Measurements from ENCODE around the gene SOS1. TPM values are rescaled to one million over a fixed set of nuclear protein-coding genes. Genes with fewer than 3 reads are reported as not detected.

SOS1 gene
- polyA plus RNA-seq, 1 of the 3 experiments (the other 2 are of a cell fraction) = 12.8 TPM

GRCh38 chr2:39146630-39147029 lies 25.8 kb upstream of the SOS1 start:
- Histone ChIP-seq H3K4me1 (ENCODE audit: control insufficient read depth in 1 of 2, insufficient read depth in 2 of 2, low read depth in 1 of 2, low read length in 1 of 2) (peaks cover 4 to 5% of the 10 kb centered on the region in 2 experiments; a peak in 3 of 4 replicates), H3K9me3 (no peaks in the 10 kb centered on the region), H3K79me2 (ENCODE audit: insufficient read depth) (no peaks in the 10 kb centered on the region), H2AFZ (ENCODE audit: low read depth) (no peak overlapping the region), H3K27me3 (ENCODE audit: insufficient read depth) (no peaks in the 10 kb centered on the region), H3K9ac (no peak overlapping the region), H4K20me1 (ENCODE audit: insufficient read depth) (no peaks in the 10 kb centered on the region), H3K36me3 (replicated peaks in 1 of 2; ENCODE audit: control insufficient read depth in 1 of 2, insufficient read depth in 2 of 2, low read length in 1 of 2) (no peaks in the 10 kb centered on the region), H3K27ac (ENCODE audit: low read depth in 2 of 2, low read length in 1 of 2) (no peak overlapping the region), H3K9me2 (no peaks in the 10 kb centered on the region), H3K4me3 (ENCODE audit: low read depth in 2 of 2, low read length in 1 of 2) (no peak overlapping the region), H3K4me2 (no peak overlapping the region), H3F3A (replicated peaks; ENCODE audit: insufficient read depth) (no peaks in the 10 kb centered on the region)
- TF ChIP-seq FOXJ3 (CRISPR knock-in tag; IDR thresholded peaks at IDR 0.05) (no peak), TEAD4 (IDR thresholded peaks at IDR 0.05; ENCODE audit: borderline replicate concordance, insufficient read depth) (no peak), FOXM1 (IDR thresholded peaks at IDR 0.05; ENCODE audit: low read depth) (no peak), YY1 (IDR thresholded peaks at IDR 0.05; ENCODE audit: low read depth) (no peak), NFIC (IDR thresholded peaks at IDR 0.05; ENCODE audit: borderline replicate concordance) (no peak), EZH2phosphoT487 (IDR thresholded peaks at IDR 0.05; ENCODE audit: borderline replicate concordance, low read depth) (no peak), MEF2A (IDR thresholded peaks at IDR 0.05; ENCODE audit: borderline replicate concordance, low read depth) (no peak), IRF3 (IDR thresholded peaks at IDR 0.05; ENCODE audit: low read depth, low read length) (no peak), MXI1 (IDR thresholded peaks at IDR 0.05; ENCODE audit: low read depth, low read length) (no peak), RAD21 (IDR thresholded peaks at IDR 0.05; ENCODE audit: low read length) (no peak), RCOR1 (IDR thresholded peaks at IDR 0.05; ENCODE audit: low read length) (no peak), JUND (IDR thresholded peaks at IDR 0.05) (no peak)
- ChIA-PET POLR2A (no interaction called here), CTCF (interaction anchor here (1.4 kb wide), 1 partner anchor 16 kb away, joined by 3 read pairs; no protein-coding TSS in a partner anchor)
- no peak for DNase-seq

- H3K27ac ChIP-seq (ENCODE audit: low read depth in 2 of 2, low read length in 1 of 2) = no peak overlapping the region
- no peak overlapping the region for H2AFZ ChIP-seq (ENCODE audit: low read depth)
- 89% methylated on average over 3 of the region's 3 CpGs for WGBS (ENCODE audit: low lambda C conversion rate)
- H3K9me3 ChIP-seq = no peaks in the 10 kb centered on the region
- no peaks in the 10 kb centered on the region for H3F3A ChIP-seq (replicated peaks; ENCODE audit: insufficient read depth)
- H3K79me2 ChIP-seq (ENCODE audit: insufficient read depth) = no peaks in the 10 kb centered on the region
- ChIA-PET POLR2A (no interaction called here), CTCF (no interaction called here)
- peaks cover 6 to 9% of the 10 kb centered on the region in 2 experiments; a peak in 3 of 4 replicates for H3K4me1 ChIP-seq (ENCODE audit: control insufficient read depth in 1 of 2, insufficient read depth in 2 of 2, low read depth in 1 of 2, low read length in 1 of 2)
- H3K9me2 ChIP-seq = no peaks in the 10 kb centered on the region
- DNase-seq = no peak
- H3K4me2 ChIP-seq = no peak overlapping the region
- TF ChIP-seq NFIC (IDR thresholded peaks at IDR 0.05; ENCODE audit: borderline replicate concordance) = no peak
- TF ChIP-seq REST (IDR thresholded peaks at IDR 0.05; ENCODE audit: low read depth, low read length) = no peak
- H3K27me3 ChIP-seq (ENCODE audit: insufficient read depth) = no peaks in the 10 kb centered on the region
- H3K4me3 ChIP-seq (ENCODE audit: low read depth in 2 of 2, low read length in 1 of 2) = no peak overlapping the region
- H3K9ac ChIP-seq = no peak overlapping the region
- no peaks in the 10 kb centered on the region for H4K20me1 ChIP-seq (ENCODE audit: insufficient read depth)
- H3K36me3 ChIP-seq (replicated peaks in 1 of 2; ENCODE audit: control insufficient read depth in 1 of 2, insufficient read depth in 2 of 2, low read length in 1 of 2) = no peaks in the 10 kb centered on the region
These were observed 25.1 kb upstream of the SOS1 start for GRCh38 chr2:39145906-39146421.
